ACHN (cell line): ENCODE measurements around the gene LGI4.

Experiments used
- DNase-seq: peaks from one replicate; pipeline ENCODE4 v3.0.0-alpha.2; 2015
- in situ Hi-C: cut with HindIII; loops from 2 replicates; pipeline ENCODE4 v1.10.0; 2017; ENCODE audit warnings: low sequenced_read_pairs, low pct_ligation_motif_present, low pct_unique_long_range_greater_than_20kb

Gene LGI4

DNA sequence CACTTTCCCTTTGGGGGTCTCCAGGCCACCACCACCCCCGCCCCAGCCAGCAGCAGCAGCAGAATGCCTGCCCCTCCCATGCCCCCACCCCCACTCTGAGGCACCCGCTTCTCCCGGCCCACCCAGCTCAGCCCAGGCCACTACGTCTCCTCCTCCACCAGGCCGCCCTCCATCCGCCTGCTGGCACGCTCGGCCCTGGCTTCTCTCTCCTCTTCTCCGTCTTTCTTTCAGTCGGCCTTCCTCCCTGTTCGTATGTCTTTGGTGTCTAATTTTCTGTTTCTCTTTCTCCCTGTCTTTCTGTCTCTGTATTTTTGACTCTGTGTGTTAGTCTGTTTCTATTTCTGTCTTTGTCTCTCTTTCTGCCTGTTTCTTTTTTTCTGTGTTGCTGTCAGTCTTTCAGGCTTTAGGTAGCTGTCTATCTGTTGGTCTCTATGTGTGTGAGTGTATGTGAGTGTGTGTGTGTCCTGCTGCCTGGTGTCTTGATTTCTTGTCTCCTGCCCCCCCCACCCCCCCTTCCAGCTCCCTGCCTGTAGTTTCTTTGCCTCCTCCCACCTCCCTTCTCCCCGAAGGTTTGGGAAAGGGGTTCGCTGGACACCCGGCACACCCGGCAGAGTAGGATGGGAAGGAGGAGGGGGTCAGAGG is at the start of gene LGI4:
Gene LGI4, minus strand, starts transcription at position 459 of the 642 bp plus-strand sequence. Its CDS starts 379 bp downstream, at position 80.
- no peak for DNase-seq
- in situ Hi-C loops, result no loop called here

DNA sequence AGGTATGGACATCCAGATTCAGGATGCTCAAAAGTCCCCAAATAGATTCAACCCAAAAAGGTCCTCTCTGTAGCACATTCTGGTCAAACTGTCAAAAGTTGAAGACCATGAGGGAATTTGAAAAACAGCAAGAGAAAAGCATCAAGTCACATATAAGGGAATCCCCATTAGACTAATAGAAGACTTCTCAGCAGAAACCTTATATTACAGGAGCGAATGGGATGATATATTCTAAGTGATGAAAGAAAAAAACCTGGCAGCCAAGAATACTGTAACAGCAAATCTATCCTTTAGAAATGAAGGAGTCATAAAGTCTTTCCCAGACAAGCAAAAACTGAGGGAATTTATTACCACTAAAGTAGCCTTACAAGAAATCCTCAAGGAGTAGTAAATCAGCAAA is 49.4 kb upstream of the LGI4 start:
- in situ Hi-C loops, result no loop called here
- DNase-seq, result no peak

DNA sequence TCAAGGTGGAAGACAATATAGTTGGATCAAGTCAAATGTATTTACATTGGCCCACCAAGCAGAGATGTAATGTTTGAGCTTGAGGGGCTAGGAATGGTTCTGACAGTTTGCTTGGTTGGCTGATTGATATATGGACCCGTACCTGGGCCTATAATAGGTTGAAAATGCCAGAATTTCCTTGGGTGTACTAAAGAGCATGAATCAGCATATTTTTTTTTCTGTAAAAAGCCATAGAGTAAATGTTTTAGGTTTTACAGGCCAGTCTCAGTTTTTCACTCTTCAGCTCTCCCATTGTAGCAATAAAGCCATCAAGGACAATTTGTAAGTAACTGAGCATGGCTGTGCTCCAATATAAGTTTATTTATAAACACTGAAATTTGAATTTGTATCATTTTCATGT is 46.5 kb upstream of the LGI4 start:
- no peak for DNase-seq
- in situ Hi-C loops, result no loop called here

DNA sequence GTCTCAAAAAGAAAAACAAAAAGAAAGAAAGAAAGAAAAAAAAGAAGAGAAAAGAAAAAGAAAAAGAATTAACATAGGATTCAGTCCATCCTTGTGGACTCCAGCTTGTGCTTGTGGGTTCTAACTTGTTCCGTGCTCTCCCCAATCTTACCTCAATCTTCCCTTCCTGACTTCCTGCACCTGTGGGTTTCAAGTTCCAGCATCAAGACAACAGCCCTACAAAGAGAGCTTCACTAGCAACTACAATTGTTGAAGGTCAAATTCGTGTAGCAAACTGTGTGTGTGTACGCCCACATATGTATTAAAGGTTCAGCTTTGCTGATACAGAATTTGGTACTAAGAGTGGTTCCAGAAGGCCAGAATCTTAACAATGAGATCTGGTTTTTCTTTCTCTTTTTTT is 45.0 kb upstream of the LGI4 start:
- DNase-seq, result no peak
- in situ Hi-C loops, result no loop called here

DNA sequence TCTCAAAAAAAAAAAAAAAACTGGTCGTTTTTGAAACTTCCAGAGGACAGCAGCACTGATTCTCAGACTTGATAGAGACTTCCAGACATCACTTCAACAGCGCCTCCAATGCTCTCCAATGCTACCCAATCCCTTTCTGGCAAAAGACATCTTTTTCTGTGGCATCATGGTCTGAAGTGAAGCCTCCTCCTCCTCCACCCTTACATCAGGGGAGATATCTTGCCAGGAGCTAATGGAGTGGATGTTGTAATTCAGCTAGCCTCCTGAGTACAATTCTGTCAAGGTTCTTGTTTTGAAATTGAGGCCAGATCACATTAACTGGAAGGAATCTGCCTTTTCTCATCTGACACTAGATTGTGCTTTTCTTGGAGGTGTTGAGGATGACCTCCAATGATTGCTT is 43.8 kb upstream of the LGI4 start:
- in situ Hi-C loops, result no loop called here
- DNase-seq, result no peak

DNA sequence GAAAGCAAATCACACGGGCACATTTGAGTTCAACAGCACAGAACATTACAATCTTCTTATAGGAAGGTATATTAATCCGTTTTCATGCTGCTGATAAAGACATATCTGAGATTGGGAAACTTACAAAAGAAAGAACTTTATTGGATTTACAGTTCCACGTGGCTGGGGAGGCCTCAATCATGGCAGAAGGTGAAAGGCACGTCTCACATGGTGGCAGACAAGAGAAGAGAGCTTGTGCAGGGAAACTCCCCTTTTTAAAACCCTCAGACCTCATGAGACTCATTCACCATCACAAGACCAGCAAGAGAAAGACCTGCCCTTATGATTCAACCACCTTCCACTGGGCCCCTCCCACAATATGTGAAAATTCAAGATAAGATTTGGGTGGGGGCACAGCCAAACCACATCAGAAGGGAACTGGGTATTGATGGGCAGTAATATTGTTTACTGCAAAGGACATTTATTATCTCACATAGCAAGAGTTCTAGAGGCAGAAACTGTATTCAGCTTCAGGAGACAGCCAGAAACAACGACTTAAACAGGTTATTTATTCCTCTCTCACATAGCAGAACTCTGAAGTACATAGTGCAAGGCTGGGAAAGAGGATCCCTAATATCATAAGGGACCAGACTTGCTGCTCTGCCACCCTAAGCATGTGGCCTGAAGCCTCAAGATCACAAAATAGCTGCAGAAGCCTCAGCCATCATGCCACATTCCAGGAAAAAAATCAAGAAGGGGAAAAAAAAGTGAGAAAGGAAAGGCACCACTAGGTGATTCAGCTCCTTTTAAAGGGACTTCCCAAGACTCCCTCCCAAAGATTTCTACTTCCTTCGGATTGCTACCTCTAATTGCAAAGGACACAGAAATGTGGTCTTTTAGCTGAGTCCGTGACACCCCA is 42.8 kb upstream of the LGI4 start:
- in situ Hi-C loops, result no loop called here
- DNase-seq, result no peak

DNA sequence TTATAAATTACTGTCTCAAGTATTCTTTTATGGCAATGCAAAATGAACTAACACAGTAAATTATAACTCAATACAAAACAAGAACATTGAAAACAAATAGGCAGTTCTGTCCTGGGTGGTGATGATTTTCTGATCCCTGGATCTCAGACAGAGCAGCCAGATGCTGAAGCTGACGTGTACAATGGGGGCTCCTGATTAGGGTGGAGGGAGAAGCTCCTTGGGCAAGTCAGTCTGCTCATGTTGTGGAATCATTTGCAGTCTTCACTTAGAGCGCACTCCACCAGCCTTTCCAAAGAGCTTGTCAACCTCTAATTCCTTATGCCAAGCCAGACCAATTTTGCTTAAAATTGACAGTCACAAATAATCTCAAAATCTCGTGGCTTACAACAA is 41.3 kb upstream of the LGI4 start:
- in situ Hi-C loops, result no loop called here

DNA sequence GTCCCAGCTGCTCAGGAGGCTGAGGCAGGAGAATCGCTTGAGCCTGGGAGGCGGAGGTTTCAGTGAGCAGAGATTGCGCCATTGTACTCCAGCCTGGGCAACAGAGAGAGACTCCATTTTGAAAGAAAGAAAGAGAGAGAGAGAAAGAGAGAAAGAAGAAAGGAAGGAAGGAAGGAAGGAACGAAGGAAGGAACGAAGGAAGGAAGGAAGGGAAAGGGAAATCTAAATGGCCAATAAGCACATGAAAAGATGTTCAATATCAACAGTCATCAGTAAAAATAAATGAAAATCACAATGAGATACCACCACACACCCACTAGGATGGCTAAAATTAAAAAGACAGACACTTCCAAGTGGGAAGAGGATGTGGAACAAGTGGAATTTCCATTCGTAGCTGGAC is 39.4 kb upstream of the LGI4 start:
- in situ Hi-C loops, result no loop called here
- no peak for DNase-seq

More for the DNA sequence above, 41.3 kb upstream of the LGI4 start:
- no peak for DNase-seq

DNA sequence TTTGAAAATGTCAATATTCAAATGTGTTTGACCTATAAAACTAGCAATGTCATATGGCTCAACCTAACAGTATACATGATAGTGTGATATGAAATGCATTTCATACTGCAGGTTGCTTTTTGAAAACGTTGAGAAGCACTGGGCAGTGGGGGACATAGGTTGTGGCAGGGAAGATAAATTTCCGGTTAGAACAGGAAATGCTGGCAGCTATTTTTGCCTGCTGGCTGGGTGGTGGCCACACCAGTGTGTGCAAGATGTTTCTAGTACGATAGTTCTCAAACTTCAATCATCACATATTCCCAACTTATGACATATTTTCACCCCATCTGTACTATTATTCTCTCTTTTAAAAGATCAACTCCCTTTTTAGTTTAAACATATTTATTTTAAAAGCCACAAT is 36.9 kb upstream of the LGI4 start:
- in situ Hi-C loops, result no loop called here

DNA sequence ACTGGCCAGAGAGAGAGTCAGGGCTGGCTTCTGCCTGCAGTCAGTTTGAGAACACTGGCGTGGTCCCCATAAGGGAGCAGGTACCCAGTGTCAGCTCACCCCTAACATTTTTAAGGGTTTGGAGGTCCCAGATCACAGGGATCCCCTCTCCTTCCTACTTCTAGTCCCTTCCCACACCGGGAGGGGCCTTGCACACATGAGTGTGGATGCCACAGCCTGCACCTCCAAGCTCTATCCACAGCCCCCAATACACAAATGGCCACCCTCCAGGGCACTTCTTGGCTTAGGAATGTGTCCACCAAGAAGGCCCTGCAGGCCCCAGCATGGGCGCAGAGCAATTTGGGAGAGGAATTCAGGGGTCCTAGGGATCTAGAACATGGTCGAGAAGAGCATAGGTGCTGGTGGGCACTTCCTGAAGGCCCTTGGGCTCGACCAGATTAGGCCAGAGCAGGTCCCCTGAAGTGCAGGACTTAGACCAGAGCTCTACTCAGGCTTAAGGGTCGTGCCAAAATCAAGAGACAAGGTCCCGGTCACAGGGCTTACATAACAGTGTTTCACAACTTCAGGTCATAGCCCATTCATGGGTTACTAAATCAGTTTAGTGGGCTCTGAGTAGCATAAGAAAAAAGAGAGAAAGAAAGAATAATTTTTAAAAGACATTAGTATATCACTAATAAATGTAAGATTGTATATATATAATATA is 35.7 kb upstream of the LGI4 start:
- no peak for DNase-seq
- in situ Hi-C loops, result no loop called here

More for the DNA sequence above, 36.9 kb upstream of the LGI4 start:
- DNase-seq, result no peak

DNA sequence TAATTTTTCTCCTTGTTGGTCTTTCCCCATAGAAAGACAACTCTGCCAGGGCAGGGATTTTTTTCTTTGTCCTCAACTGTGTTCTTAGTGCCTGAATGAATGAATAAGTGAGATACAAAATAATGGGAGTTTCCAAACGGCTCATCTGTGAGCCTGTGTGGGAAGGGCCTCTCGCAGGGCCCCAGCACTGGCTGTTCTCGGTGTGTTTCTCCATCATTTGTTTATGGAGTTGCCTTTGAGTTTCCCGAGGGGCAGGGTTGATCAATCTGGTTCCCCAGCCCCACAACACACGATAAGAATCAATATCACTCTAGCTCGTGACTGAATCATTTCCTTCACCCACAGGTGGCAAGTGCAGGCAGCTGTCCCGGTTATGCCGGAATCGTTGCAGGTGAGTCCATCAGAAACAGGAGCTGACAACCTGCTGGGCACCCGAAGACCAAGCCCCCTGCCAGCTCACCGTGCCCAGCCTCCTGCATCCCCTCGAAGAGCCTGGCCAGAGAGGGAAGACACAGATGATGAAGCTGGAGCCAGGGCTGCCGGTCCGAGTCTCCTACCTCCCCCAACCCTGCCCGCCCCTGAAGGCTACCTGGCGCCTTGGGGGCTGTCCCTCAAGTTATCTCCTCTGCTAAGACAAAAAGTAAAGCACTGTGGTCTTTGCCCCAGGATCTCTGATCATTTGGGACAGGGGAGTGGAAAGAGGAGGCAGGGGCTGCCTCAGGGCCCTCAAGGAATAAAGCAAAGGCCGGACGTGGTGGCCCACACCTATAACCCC is 34.5 kb upstream of the LGI4 start:
- in situ Hi-C loops, result no loop called here
- no peak for DNase-seq

DNA sequence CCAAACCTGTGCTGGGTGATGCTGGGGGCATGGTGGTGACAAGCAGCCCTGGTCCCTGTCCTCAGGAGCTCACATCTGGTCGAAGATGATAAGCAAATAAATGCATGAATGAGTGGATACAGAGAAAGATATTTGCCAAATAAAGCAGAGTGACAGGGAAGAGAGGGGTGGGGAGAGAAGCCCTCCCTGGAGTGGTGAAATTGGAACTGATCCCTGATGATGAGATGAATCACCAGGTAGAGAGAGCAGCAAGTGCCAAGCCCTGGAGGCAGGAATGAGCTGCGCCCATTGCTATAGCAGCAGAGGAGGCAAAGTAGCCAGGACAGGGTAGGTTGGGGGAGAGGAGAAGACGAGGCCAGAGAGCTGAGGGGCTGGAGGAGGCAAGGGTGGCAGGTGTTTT is 33.3 kb upstream of the LGI4 start:
- in situ Hi-C loops, result no loop called here
- no peak for DNase-seq

DNA sequence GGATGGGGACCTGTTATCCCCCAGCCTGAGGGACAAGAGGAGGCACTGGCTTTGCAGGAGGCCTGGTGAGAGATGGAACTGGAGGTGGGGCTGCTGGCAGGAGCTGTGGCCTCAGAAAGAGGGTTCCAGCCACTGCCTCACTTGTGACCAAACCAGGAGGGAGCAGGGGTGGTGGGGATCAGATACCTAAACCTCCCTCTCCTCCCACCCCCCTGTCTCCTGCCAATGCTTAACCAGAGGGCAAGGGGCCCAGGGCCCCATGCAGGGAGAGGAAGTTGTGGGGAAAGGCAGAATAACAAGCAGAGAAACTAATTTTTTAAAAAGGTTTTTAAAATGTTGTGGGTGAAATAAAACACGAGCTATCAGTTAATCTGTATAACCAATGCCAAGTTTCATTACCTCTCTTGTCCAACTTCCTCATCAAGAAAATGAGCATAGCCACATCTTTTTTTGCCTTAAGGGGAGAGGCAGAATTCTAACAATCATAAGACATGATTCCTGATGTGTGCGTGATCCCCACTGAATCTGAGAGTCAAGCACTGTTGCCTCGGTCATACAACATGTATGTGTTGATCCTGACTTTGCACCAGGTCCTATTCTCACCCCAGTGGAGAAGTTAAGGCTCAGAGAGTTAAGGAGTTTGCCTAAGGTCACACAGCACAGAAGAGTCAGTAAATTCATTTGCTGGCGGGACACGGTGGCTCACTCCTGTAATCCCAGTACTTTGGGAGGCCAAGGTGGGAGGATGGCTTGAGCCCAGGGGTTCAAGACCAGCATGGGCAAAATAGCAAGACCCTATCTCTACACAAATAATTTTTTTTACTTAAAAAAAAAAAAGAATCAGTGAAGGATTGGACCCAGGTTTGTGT is 32.6 kb upstream of the LGI4 start:
- no peak for DNase-seq
- in situ Hi-C loops, result no loop called here

DNA sequence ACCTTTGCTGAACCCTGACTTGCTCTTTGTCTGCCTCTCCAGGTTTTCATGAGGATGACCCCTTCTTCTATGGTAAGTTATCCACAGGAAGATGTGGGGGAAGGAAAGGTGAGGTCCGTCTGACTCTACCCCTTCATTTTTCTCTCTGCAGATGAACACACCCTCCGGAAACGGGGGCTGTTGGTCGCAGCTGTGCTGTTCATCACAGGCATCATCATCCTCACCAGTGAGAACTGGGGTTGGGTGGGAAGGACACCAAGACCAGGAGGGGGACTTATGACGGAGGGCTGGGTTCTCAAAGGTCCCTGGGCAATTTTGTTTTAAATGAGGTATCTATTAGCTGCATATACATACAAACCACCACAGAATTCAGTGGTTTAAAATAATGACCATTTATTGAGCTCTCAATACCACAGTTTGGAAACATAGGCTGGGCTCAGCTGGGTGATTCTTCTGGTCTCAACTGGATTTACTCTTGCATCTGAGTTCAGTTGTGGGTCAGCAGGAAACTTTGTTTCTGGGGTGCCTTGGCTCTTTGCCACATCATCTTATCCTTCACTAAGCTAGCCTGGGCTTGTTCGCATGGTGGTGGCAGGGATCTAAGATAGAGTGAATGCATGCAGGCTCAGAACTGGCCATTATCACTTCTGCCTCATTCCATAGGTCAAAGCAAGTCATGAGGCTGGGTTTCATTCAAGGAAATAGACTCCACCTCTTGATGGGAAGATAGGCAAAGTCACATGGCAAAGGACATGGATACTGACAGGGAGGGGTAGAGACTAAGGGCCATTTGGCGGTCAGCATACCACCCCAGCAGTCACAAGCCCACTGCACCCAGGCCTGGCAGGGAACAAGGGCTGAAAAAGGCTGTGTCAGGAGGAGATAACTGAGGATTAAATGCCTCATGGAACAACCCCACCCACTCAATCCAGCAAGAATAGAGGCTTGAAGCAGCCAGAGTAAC is 31.5 kb upstream of the LGI4 start:
- no peak for DNase-seq
- in situ Hi-C loops, result no loop called here

DNA sequence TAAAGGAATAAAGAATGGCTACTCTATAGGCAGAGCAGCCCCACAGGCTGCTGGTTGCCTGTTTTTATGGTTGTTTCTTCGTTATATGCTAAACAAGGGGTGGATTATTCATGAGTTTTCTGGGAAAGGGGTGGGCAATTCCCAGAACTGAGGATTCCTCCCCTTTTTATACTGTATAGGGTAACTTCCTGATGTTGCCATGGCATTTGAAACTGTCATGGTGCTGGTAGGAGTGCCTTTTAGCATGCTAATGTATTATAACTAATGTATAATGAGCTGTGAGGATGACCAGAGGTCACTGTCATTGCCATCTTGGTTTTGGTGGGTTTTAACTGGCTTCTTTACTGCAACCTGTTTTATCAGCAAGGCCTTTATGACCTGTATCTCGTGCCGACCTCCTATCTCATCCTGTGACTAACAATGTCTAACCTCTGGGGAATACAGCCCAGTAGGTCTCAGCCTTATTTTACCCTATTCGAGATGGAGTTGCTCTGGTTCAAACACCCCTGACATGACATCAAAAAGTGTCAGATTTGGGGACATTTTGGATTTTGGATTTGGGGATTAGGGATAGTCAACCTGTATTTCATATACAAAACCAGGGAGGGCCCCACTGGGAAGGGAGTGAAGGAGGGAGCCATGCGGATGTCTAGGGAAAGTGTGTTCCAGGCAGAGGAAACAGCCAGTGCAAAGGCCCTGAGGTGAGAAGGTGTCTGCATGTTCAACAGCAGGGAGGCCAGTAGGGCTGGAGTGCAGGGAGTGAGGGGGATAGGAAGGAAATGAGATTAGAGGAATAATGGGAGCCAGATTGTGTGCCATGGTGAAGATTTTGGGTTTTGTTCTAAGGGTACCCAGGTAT is 30.6 kb upstream of the LGI4 start:
- no peak for DNase-seq
- in situ Hi-C loops, result no loop called here

DNA sequence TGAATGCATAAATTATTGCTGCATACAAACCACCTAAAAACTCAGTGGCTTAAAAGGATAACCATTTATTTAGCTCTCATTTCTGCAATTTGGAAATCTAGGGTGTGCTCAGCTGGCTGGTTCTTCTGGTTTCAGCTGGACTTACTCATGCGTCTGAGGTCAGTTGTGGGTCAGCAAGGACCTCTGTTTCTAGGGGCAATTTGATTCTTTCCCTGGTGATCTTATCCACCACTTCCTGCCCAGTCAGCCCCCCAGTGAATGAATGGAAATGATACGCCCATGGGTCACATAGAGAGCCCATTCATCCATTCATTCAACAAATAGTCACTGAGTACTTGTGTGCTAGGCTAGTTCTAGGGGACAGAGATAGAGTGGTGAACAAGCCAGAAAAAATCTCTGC is 29.6 kb upstream of the LGI4 start:
- in situ Hi-C loops, result no loop called here
- peak; percentile 25 for DNase-seq
